PC-3 (cell line): ENCODE results near the gene TBC1D14.

Experiments used
- EZH2 ChIP-seq: fragments of 300-600 bp; sonication (generic); IDR thresholded peaks from one replicate; pipeline ENCODE4 v1.6.1; 2017; ENCODE audit warnings: antibody characterized with exemption, mild to moderate bottlenecking, low read length; ENCODE audit not compliant: unreplicated experiment
- EZH2phosphoT487 ChIP-seq: fragments of 300-600 bp; sonication (generic); IDR thresholded peaks from 2 replicates; pipeline ENCODE4 v1.6.1; 2018; ENCODE audit warnings: mild to moderate bottlenecking, antibody characterized with exemption, low read length, borderline replicate concordance
- TF ChIP-seq, protein P1 (sequence below): fragments of 300-600 bp; sonication (generic); conservative IDR thresholded peaks from 2 replicates; pipeline ENCODE4 v1.5.1; 2017; ENCODE audit warnings: antibody characterized with exemption, low read depth, mild to moderate bottlenecking, low read length

DNA sequence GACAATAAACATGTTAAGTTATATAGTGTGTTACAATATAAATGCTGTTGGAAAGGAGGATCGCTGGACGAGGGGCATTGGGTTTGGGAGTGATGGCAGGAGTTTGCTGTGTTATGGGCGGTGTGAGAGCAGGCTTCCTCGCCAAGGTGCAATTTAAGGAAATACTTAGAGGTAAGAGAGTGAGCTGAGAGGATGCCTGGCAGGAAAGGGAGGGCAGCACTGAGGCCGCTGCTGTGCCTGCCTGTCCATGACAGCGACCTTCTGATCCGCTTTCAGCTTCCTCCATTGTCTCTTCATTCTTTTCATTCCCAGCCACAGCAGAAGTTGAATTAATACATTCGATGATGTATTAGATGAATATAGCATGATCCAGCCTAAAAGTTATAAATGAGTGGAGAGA is 41.2 kb upstream of the TBC1D14 start:
- TF ChIP-seq, protein P1, sequence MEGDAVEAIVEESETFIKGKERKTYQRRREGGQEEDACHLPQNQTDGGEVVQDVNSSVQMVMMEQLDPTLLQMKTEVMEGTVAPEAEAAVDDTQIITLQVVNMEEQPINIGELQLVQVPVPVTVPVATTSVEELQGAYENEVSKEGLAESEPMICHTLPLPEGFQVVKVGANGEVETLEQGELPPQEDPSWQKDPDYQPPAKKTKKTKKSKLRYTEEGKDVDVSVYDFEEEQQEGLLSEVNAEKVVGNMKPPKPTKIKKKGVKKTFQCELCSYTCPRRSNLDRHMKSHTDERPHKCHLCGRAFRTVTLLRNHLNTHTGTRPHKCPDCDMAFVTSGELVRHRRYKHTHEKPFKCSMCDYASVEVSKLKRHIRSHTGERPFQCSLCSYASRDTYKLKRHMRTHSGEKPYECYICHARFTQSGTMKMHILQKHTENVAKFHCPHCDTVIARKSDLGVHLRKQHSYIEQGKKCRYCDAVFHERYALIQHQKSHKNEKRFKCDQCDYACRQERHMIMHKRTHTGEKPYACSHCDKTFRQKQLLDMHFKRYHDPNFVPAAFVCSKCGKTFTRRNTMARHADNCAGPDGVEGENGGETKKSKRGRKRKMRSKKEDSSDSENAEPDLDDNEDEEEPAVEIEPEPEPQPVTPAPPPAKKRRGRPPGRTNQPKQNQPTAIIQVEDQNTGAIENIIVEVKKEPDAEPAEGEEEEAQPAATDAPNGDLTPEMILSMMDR: no peak
- TF ChIP-seq EZH2phosphoT487: no peak
- no peak for TF ChIP-seq EZH2
